ENCODE measurements around the gene GNA14. TPM values are rescaled to one million over a fixed set of nuclear protein-coding genes. Genes with fewer than 3 reads are reported as not detected.

GNA14 gene
- polyA plus RNA-seq, 1 donor from 2014 or later, result 0.40 TPM

GRCh38 chr9:77511525-77511924, 136.6 kb downstream of the GNA14 start:
- H3K4me3 ChIP-seq (ENCODE audit: low read length), result no peak overlapping the region
- no peaks in the 10 kb centered on the region for H3K9me2 ChIP-seq (ENCODE audit: insufficient read depth, low read length)
- no peak overlapping the region for H3K4me2 ChIP-seq (ENCODE audit: low read length)
- no peak overlapping the region for H3K9ac ChIP-seq (ENCODE audit: low read length)
- no peaks in the 10 kb centered on the region for H3F3A ChIP-seq (ENCODE audit: insufficient read depth, low read length, poor library complexity, severe bottlenecking)
- H3K36me3 ChIP-seq (ENCODE audit: insufficient read depth, low read length), result no peaks in the 10 kb centered on the region
- H3K27ac ChIP-seq (ENCODE audit: low read length), result no peak overlapping the region
- TF ChIP-seq TAF1 (IDR thresholded peaks at IDR 0.05; ENCODE audit: low read depth) (no peak), POLR2AphosphoS5 (IDR thresholded peaks at IDR 0.05) (no peak), RAD21 (conservative IDR thresholded peaks at IDR 0.05) (no peak), SMC3 (conservative IDR thresholded peaks at IDR 0.05; ENCODE audit: poor library complexity) (no peak), REST (IDR thresholded peaks at IDR 0.05; ENCODE audit: borderline replicate concordance) (no peak), EP300 (conservative IDR thresholded peaks at IDR 0.05; ENCODE audit: poor library complexity, severe bottlenecking) (no peak), EZH2 (IDR thresholded peaks at IDR 0.05; ENCODE audit: borderline replicate concordance, insufficient read depth, low read length, poor library complexity, severe bottlenecking) (no peak), MXI1 (conservative IDR thresholded peaks at IDR 0.05; ENCODE audit: poor library complexity, severe bottlenecking) (no peak)
- TF ChIP-seq, protein P1, sequence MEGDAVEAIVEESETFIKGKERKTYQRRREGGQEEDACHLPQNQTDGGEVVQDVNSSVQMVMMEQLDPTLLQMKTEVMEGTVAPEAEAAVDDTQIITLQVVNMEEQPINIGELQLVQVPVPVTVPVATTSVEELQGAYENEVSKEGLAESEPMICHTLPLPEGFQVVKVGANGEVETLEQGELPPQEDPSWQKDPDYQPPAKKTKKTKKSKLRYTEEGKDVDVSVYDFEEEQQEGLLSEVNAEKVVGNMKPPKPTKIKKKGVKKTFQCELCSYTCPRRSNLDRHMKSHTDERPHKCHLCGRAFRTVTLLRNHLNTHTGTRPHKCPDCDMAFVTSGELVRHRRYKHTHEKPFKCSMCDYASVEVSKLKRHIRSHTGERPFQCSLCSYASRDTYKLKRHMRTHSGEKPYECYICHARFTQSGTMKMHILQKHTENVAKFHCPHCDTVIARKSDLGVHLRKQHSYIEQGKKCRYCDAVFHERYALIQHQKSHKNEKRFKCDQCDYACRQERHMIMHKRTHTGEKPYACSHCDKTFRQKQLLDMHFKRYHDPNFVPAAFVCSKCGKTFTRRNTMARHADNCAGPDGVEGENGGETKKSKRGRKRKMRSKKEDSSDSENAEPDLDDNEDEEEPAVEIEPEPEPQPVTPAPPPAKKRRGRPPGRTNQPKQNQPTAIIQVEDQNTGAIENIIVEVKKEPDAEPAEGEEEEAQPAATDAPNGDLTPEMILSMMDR (IDR thresholded peaks at IDR 0.05; ENCODE audit: poor library complexity, severe bottlenecking), result no peak
- no peak overlapping the region for H2AFZ ChIP-seq (ENCODE audit: low read depth, low read length)
- no peaks in the 10 kb centered on the region for H3K9me3 ChIP-seq (ENCODE audit: low read length)
- H3K27me3 ChIP-seq (ENCODE audit: insufficient read depth, low read depth, low read length), result no peaks in the 10 kb centered on the region
- no peaks in the 10 kb centered on the region for H4K20me1 ChIP-seq (ENCODE audit: insufficient read depth)
- no peaks in the 10 kb centered on the region for H3K79me2 ChIP-seq (replicated peaks; ENCODE audit: insufficient read depth, low read length)

DNA sequence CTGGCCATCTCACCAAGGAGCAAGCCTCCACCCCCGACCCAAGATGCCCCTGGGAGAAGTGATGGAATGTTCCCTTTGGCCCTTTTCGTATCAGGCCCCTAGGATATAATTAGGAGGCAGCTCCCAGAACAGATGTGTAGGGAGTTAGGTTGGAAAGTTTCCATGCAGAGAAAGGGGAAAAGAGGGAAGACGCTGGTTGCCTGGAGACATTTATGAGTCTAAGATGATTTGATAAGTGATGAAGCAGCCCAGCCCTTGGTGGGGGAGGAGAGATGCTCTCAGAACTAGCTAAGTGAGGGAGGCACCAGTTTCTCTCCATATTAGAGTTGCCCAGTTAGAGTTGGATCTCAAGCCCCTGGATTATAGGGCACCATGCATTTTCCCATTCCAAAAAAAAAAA, 137.5 kb downstream of the GNA14 start:
- Histone ChIP-seq H2AFZ (ENCODE audit: low read depth, low read length) (no peak overlapping the region), H3K27ac (ENCODE audit: low read length) (no peak overlapping the region), H3K27me3 (ENCODE audit: insufficient read depth, low read depth, low read length) (no peaks in the 10 kb centered on the region), H4K20me1 (ENCODE audit: insufficient read depth) (no peaks in the 10 kb centered on the region), H3K9me2 (ENCODE audit: insufficient read depth, low read length) (no peaks in the 10 kb centered on the region), H3K4me3 (ENCODE audit: low read length) (no peak overlapping the region), H3K9ac (ENCODE audit: low read length) (no peak overlapping the region), H3K79me2 (replicated peaks; ENCODE audit: insufficient read depth, low read length) (no peaks in the 10 kb centered on the region), H3K9me3 (ENCODE audit: low read length) (no peaks in the 10 kb centered on the region), H3F3A (ENCODE audit: insufficient read depth, low read length, poor library complexity, severe bottlenecking) (no peaks in the 10 kb centered on the region), H3K36me3 (ENCODE audit: insufficient read depth, low read length) (no peaks in the 10 kb centered on the region), H3K4me2 (ENCODE audit: low read length) (no peak overlapping the region)
- TF ChIP-seq, protein P1 (IDR thresholded peaks at IDR 0.05; ENCODE audit: poor library complexity, severe bottlenecking), result no peak
- TF ChIP-seq POLR2AphosphoS5 (IDR thresholded peaks at IDR 0.05) (no peak), SMC3 (conservative IDR thresholded peaks at IDR 0.05; ENCODE audit: poor library complexity) (no peak), MXI1 (conservative IDR thresholded peaks at IDR 0.05; ENCODE audit: poor library complexity, severe bottlenecking) (no peak), REST (IDR thresholded peaks at IDR 0.05; ENCODE audit: borderline replicate concordance) (no peak), RAD21 (conservative IDR thresholded peaks at IDR 0.05) (no peak), TAF1 (IDR thresholded peaks at IDR 0.05; ENCODE audit: low read depth) (no peak), EP300 (conservative IDR thresholded peaks at IDR 0.05; ENCODE audit: poor library complexity, severe bottlenecking) (no peak), EZH2 (IDR thresholded peaks at IDR 0.05; ENCODE audit: borderline replicate concordance, insufficient read depth, low read length, poor library complexity, severe bottlenecking) (no peak)
